Measurements from ENCODE around the gene BAG5. TPM values are rescaled to one million over a fixed set of nuclear protein-coding genes. Genes with fewer than 3 reads are reported as not detected.

Gene BAG5
- total and polyA plus RNA-seq, 2 of the 8 experiments (the other 6 are each of a cell fraction or from before 2014, with no cell fraction given), result 7.4 to 29.5 TPM

DNA sequence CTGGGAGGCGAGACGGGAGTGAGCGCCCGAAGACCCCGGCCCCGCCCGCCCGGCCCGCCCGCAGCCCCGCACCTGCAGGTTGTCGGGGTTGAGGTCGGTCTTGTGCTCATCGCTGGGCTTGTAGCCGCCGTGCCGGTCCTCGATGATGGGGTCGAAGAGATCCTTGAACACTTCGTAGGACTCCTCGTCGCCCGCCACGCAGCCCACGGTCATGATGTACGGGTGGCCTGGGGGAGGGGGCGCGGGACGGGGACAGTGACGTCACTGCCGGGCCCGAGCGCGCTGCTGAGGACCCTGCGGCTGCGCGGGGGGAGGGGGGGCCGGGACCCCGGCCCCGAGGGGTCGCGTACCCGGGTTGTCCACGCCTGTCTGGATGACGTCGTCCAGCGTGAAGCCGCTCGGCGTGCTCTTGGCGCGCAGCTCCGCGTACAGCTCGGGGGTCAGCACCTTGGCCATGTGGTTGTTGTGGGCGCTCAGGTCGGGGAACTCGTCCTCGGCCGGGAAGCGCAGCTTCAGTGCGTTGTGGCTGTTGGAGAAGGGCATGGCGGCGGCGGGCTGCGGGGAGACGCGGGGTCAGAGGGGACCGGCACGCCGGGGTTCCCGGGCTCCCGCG is 40.4 kb downstream of the BAG5 start (continued):
- TF ChIP-seq EP300 (IDR thresholded peaks at IDR 0.05; ENCODE audit: borderline replicate concordance in 1 of 2, low read depth in 2 of 2, low read length in 2 of 2), result no peak
- TF ChIP-seq CHD2 (IDR thresholded peaks at IDR 0.05; ENCODE audit: low read length), result no peak
- no peak for TF ChIP-seq FOSL1 (IDR thresholded peaks at IDR 0.05; ENCODE audit: insufficient read depth, low read depth, low read length)

Measured in H1 (cell line).